ENCODE results near the gene NUDT3.
"Not testable (repeated sequence)": the region's sequence is repeated elsewhere in the genome, so short reads cannot be mapped to it uniquely, and the experiment has no call there.

NUDT3 gene

GRCh38 chr6:34375833-34376232, 16.6 kb downstream of the NUDT3 start:
- TF ChIP-seq CTCF (IDR thresholded peaks at IDR 0.05; ENCODE audit: extremely low read depth, missing control alignments) = no peak
- DNase-seq (ENCODE audit: low spot score) = no peak

- no peak for DNase-seq (ENCODE audit: low spot score)
- no peak for TF ChIP-seq CTCF (IDR thresholded peaks at IDR 0.05; ENCODE audit: extremely low read depth, missing control alignments)
Measured at GRCh38 chr6:34374508-34374907, 18.0 kb downstream of the NUDT3 start.

GRCh38 chr6:34374069-34374468, 18.4 kb downstream of the NUDT3 start:
- peak; percentile 25 for DNase-seq (ENCODE audit: low spot score)
- no peak for TF ChIP-seq CTCF (IDR thresholded peaks at IDR 0.05; ENCODE audit: extremely low read depth, missing control alignments)

- TF ChIP-seq CTCF (IDR thresholded peaks at IDR 0.05; ENCODE audit: extremely low read depth, missing control alignments) = no peak
- no peak for DNase-seq (ENCODE audit: low spot score)
Measured at GRCh38 chr6:34373511-34373910, 19.0 kb downstream of the NUDT3 start.

- DNase-seq (ENCODE audit: low spot score) = not testable (repeated sequence)
Measured at GRCh38 chr6:34371865-34372264, 20.6 kb downstream of the NUDT3 start.

- no peak for TF ChIP-seq CTCF (IDR thresholded peaks at IDR 0.05; ENCODE audit: extremely low read depth, missing control alignments)
- no peak for DNase-seq (ENCODE audit: low spot score)
Measured at GRCh38 chr6:34370361-34370760, 22.1 kb downstream of the NUDT3 start.

GRCh38 chr6:34369385-34369784, 23.1 kb downstream of the NUDT3 start:
- no peak for DNase-seq (ENCODE audit: low spot score)
- TF ChIP-seq CTCF (IDR thresholded peaks at IDR 0.05; ENCODE audit: extremely low read depth, missing control alignments) = no peak

GRCh38 chr6:34366639-34366921, 25.9 kb downstream of the NUDT3 start:
- TF ChIP-seq CTCF (IDR thresholded peaks at IDR 0.05; ENCODE audit: extremely low read depth, missing control alignments) = no peak
- no peak for DNase-seq (ENCODE audit: low spot score)

- DNase-seq (ENCODE audit: low spot score) = not testable (repeated sequence)
Measured at GRCh38 chr6:34365781-34366638, 26.5 kb downstream of the NUDT3 start.

GRCh38 chr6:34363681-34364075, 28.8 kb downstream of the NUDT3 start:
- not testable (repeated sequence) for DNase-seq (ENCODE audit: low spot score)

Data from GM20000 (cell line).